ENCODE results near the gene ITPRID1.
"Not testable (repeated sequence)": the region's sequence is repeated elsewhere in the genome, so short reads cannot be mapped to it uniquely, and the experiment has no call there.

ITPRID1 gene

GRCh38 chr7:31516680-31517502 is 3.0 kb downstream of the ITPRID1 start:
- no peak for DNase-seq (ENCODE audit: low read depth in 3 of 3, low spot score in 1 of 3)

GRCh38 chr7:31517513-31517912 is 3.6 kb downstream of the ITPRID1 start:
- no peak for DNase-seq (ENCODE audit: low read depth in 3 of 3, low spot score in 1 of 3)

GRCh38 chr7:31518766-31519165 is 4.9 kb downstream of the ITPRID1 start:
- DNase-seq (ENCODE audit: low read depth in 3 of 3, low spot score in 1 of 3): no peak

- DNase-seq (ENCODE audit: low read depth in 3 of 3, low spot score in 1 of 3): no peak
Observed at GRCh38 chr7:31521336-31522010, 7.6 kb downstream of the ITPRID1 start.

GRCh38 chr7:31526864-31527263 is 13.0 kb downstream of the ITPRID1 start:
- no peak for DNase-seq (ENCODE audit: low read depth in 3 of 3, low spot score in 1 of 3)

GRCh38 chr7:31529103-31529502 is 15.2 kb downstream of the ITPRID1 start:
- no peak for DNase-seq (ENCODE audit: low read depth in 3 of 3, low spot score in 1 of 3)

GRCh38 chr7:31540651-31541185 is 26.8 kb downstream of the ITPRID1 start:
- DNase-seq (ENCODE audit: low read depth in 3 of 3, low spot score in 1 of 3): not testable (repeated sequence)

- DNase-seq (ENCODE audit: low read depth in 3 of 3, low spot score in 1 of 3): no peak
Observed at GRCh38 chr7:31545549-31545948, 31.7 kb downstream of the ITPRID1 start.

- DNase-seq (ENCODE audit: low read depth in 3 of 3, low spot score in 1 of 3): no peak
Observed at GRCh38 chr7:31549611-31550010, 35.7 kb downstream of the ITPRID1 start.

- no peak for DNase-seq (ENCODE audit: low read depth in 3 of 3, low spot score in 1 of 3)
Observed at GRCh38 chr7:31550432-31550831, 36.5 kb downstream of the ITPRID1 start.

GRCh38 chr7:31553661-31554081 is 39.8 kb downstream of the ITPRID1 start:
- no peak for DNase-seq (ENCODE audit: low read depth in 3 of 3, low spot score in 1 of 3)

- DNase-seq (ENCODE audit: low read depth in 3 of 3, low spot score in 1 of 3): no peak
Observed at GRCh38 chr7:31562002-31562401, 48.1 kb downstream of the ITPRID1 start.

- DNase-seq (ENCODE audit: low read depth in 3 of 3, low spot score in 1 of 3): no peak
Observed at GRCh38 chr7:31563522-31563921, 49.6 kb downstream of the ITPRID1 start.

GRCh38 chr7:31563951-31564350 is 50.1 kb downstream of the ITPRID1 start:
- no peak for DNase-seq (ENCODE audit: low read depth in 3 of 3, low spot score in 1 of 3)

GRCh38 chr7:31564661-31565060 is 50.8 kb downstream of the ITPRID1 start:
- DNase-seq (ENCODE audit: low read depth in 3 of 3, low spot score in 1 of 3): no peak

GRCh38 chr7:31569528-31569927 is 55.6 kb downstream of the ITPRID1 start:
- no peak for DNase-seq (ENCODE audit: low read depth in 3 of 3, low spot score in 1 of 3)

- no peak for DNase-seq (ENCODE audit: low read depth in 3 of 3, low spot score in 1 of 3)
Observed at GRCh38 chr7:31583526-31583925, 69.6 kb downstream of the ITPRID1 start.

GRCh38 chr7:31583942-31584341 is 70.1 kb downstream of the ITPRID1 start:
- no peak for DNase-seq (ENCODE audit: low read depth in 3 of 3, low spot score in 1 of 3)

- no peak for DNase-seq (ENCODE audit: low read depth in 3 of 3, low spot score in 1 of 3)
Observed at GRCh38 chr7:31595390-31595789, 81.5 kb downstream of the ITPRID1 start.

- no peak for DNase-seq (ENCODE audit: low read depth in 3 of 3, low spot score in 1 of 3)
Observed at GRCh38 chr7:31602041-31602625, 88.2 kb downstream of the ITPRID1 start.

GRCh38 chr7:31603046-31603445 is 89.2 kb downstream of the ITPRID1 start:
- no peak for DNase-seq (ENCODE audit: low read depth in 3 of 3, low spot score in 1 of 3)

- no peak for DNase-seq (ENCODE audit: low read depth in 3 of 3, low spot score in 1 of 3)
Observed at GRCh38 chr7:31613604-31614003, 99.7 kb downstream of the ITPRID1 start.
